ENCODE measurements around the gene PAK6. TPM values are rescaled to one million over a fixed set of nuclear protein-coding genes. Genes with fewer than 3 reads are reported as not detected.

The PAK6 gene
- total and polyA plus RNA-seq, 4 donors, result 0.05 to 0.17 (median 0.10) TPM

DNA sequence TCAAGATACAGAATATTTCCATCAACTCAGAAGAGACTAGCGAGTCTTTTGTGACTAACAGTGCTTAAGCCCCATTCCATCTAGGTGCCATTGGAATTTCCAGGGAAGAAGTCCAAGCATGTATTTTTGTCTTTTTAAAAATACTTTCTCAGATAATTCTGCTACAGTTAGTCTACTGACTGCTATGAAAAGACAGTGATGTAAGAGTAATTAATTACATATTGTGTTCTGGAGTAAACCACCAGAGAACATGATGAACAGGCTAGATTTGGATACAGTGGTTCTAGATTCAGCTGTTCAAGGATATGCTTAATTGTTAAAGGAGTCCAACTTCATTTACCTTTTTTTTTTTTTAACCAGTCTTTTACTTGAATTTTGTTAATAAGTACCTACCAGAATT lies 34.8 kb upstream of the PAK6 start:
- Histone ChIP-seq H3K9me3 (ENCODE audit: control insufficient read depth in 4 of 4, low read length in 3 of 4) (no peaks in the 10 kb centered on the region), H3K4me3 (ENCODE audit: low read depth in 1 of 3, low read length in 3 of 3) (no peak overlapping the region), H3K27me3 (ENCODE audit: control insufficient read depth in 4 of 4, insufficient read depth in 4 of 4, low read length in 3 of 4) (no peaks in the 10 kb centered on the region), H3K4me1 (ENCODE audit: control insufficient read depth in 4 of 4, insufficient read depth in 4 of 4, low read length in 3 of 4) (no peaks in the 10 kb centered on the region), H3K36me3 (ENCODE audit: control insufficient read depth in 4 of 4, insufficient read depth in 3 of 4, low read depth in 1 of 4, low read length in 3 of 4) (no peaks in the 10 kb centered on the region), H3K9ac (ENCODE audit: low read depth in 1 of 2, low read length in 2 of 2) (no peak overlapping the region), H3K27ac (ENCODE audit: low read depth in 1 of 2, low read length in 2 of 2) (no peak overlapping the region)
- TF ChIP-seq JUND (IDR thresholded peaks at IDR 0.05) (no peak), HNF4G (IDR thresholded peaks at IDR 0.05) (no peak), RXRA (IDR thresholded peaks at IDR 0.05) (no peak), FOXA2 (IDR thresholded peaks at IDR 0.05) (no peak), EGR1 (IDR thresholded peaks at IDR 0.05; ENCODE audit: low read depth in 2 of 2) (no peak), SP1 (IDR thresholded peaks at IDR 0.05) (no peak), FOXA1 (IDR thresholded peaks at IDR 0.05) (no peak)
- TF ChIP-seq, protein P1, sequence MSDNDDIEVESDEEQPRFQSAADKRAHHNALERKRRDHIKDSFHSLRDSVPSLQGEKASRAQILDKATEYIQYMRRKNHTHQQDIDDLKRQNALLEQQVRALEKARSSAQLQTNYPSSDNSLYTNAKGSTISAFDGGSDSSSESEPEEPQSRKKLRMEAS (IDR thresholded peaks at IDR 0.05), result no peak
- DNase-seq (ENCODE audit: low spot score), result no peak
- whole genome bisulfite sequencing, result 96% methylated on average over 1 of the region's 1 CpG

DNA sequence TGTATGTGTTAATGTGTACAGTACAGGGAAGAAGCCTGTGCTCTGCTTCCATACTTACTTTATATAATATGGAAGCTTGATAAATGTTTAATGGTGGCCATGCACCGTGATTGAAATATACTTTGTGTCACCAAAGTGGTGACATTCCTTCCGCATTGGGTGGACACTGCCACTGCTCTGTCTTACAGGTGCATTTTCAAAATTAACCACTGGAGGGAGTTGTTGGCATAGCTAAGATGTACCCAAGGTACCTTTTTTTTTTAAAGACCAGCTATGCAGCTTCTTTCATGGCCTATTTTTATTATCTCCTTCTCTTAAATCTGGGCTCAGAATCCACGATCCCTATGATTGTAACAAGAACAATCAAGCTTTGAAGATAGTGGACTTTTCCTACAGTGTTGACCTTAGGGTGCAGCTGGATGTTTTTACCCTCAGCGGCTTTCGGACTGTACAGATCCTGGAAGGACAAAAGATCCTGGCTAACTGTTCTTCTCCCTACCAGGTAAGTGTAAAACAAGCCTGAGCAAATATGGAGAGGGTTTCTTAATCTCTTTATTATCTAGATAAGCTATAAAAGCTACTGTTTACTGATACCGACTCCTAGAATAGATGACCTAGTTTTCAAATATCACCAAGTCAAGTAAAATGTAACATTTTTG lies 21.6 kb upstream of the PAK6 start:
- Histone ChIP-seq H3K27me3 (ENCODE audit: control insufficient read depth in 4 of 4, insufficient read depth in 4 of 4, low read length in 3 of 4) (no peaks in the 10 kb centered on the region), H3K36me3 (ENCODE audit: control insufficient read depth in 4 of 4, insufficient read depth in 3 of 4, low read depth in 1 of 4, low read length in 3 of 4) (no peaks in the 10 kb centered on the region), H3K9me3 (ENCODE audit: control insufficient read depth in 4 of 4, low read length in 3 of 4) (no peaks in the 10 kb centered on the region), H3K9ac (ENCODE audit: low read depth in 1 of 2, low read length in 2 of 2) (no peak overlapping the region), H3K4me3 (ENCODE audit: low read depth in 1 of 3, low read length in 3 of 3) (no peak overlapping the region), H3K27ac (ENCODE audit: low read depth in 1 of 2, low read length in 2 of 2) (no peak overlapping the region), H3K4me1 (ENCODE audit: control insufficient read depth in 4 of 4, insufficient read depth in 4 of 4, low read length in 3 of 4) (peaks cover 0 to 2% (median 0%) of the 10 kb centered on the region in 4 donors)
- DNase-seq (ENCODE audit: low spot score), result no peak
- peak; percentile 96 to 97 for TF ChIP-seq RAD21 (IDR thresholded peaks at IDR 0.05)
- TF ChIP-seq HNF4G (IDR thresholded peaks at IDR 0.05), result no peak
- peak in 1 of 2 donors; percentile 21 for TF ChIP-seq RXRA (IDR thresholded peaks at IDR 0.05)
- TF ChIP-seq, protein P2, sequence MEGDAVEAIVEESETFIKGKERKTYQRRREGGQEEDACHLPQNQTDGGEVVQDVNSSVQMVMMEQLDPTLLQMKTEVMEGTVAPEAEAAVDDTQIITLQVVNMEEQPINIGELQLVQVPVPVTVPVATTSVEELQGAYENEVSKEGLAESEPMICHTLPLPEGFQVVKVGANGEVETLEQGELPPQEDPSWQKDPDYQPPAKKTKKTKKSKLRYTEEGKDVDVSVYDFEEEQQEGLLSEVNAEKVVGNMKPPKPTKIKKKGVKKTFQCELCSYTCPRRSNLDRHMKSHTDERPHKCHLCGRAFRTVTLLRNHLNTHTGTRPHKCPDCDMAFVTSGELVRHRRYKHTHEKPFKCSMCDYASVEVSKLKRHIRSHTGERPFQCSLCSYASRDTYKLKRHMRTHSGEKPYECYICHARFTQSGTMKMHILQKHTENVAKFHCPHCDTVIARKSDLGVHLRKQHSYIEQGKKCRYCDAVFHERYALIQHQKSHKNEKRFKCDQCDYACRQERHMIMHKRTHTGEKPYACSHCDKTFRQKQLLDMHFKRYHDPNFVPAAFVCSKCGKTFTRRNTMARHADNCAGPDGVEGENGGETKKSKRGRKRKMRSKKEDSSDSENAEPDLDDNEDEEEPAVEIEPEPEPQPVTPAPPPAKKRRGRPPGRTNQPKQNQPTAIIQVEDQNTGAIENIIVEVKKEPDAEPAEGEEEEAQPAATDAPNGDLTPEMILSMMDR (IDR thresholded peaks at IDR 0.05; ENCODE audit: low read depth, low read length, missing input control), result peak; percentile 93
- 55% methylated on average over 6 of the region's 6 CpGs for WGBS

DNA sequence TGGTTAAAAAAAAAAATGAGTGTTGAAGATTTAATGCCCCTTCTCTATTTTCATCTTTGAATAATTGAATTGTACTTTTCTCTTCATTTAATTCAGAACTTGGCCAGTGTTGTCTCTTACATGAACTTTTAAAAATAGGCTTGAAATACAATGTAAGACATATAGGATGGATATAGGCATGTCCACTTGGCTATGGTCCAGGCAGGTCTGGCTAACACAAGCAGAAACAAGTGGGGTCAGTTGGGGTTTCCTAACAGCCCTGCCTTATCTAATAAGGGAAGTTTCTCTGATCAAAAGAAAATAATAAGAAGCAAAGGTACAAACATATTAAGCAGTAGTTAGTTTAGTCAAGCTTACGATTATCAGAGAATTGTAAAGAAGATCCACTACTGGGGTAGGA lies 19.1 kb upstream of the PAK6 start:
- Histone ChIP-seq H3K36me3 (ENCODE audit: control insufficient read depth in 4 of 4, insufficient read depth in 3 of 4, low read depth in 1 of 4, low read length in 3 of 4) (no peaks in the 10 kb centered on the region), H3K4me1 (ENCODE audit: control insufficient read depth in 4 of 4, insufficient read depth in 4 of 4, low read length in 3 of 4) (peaks cover 0 to 2% (median 0%) of the 10 kb centered on the region in 4 donors), H3K27me3 (ENCODE audit: control insufficient read depth in 4 of 4, insufficient read depth in 4 of 4, low read length in 3 of 4) (no peaks in the 10 kb centered on the region), H3K9ac (ENCODE audit: low read depth in 1 of 2, low read length in 2 of 2) (no peak overlapping the region), H3K9me3 (ENCODE audit: control insufficient read depth in 4 of 4, low read length in 3 of 4) (no peaks in the 10 kb centered on the region), H3K27ac (ENCODE audit: low read depth in 1 of 2, low read length in 2 of 2) (no peak overlapping the region), H3K4me3 (ENCODE audit: low read depth in 1 of 3, low read length in 3 of 3) (no peak overlapping the region)
- TF ChIP-seq YY1 (IDR thresholded peaks at IDR 0.05) (no peak), SP1 (IDR thresholded peaks at IDR 0.05) (no peak), HNF4G (IDR thresholded peaks at IDR 0.05) (no peak), RXRA (IDR thresholded peaks at IDR 0.05) (no peak), RAD21 (IDR thresholded peaks at IDR 0.05) (no peak), TAF1 (conservative IDR thresholded peaks at IDR 0.05) (no peak), EGR1 (IDR thresholded peaks at IDR 0.05; ENCODE audit: low read depth in 2 of 2) (no peak), GABPA (IDR thresholded peaks at IDR 0.05 in 1 of 2, conservative IDR thresholded peaks at IDR 0.05 in 1 of 2) (no peak), HNF4A (conservative IDR thresholded peaks at IDR 0.05) (no peak), NR2F2 (IDR thresholded peaks at IDR 0.05) (no peak)
- TF ChIP-seq, protein P3, sequence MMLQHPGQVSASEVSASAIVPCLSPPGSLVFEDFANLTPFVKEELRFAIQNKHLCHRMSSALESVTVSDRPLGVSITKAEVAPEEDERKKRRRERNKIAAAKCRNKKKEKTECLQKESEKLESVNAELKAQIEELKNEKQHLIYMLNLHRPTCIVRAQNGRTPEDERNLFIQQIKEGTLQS (IDR thresholded peaks at IDR 0.05), result no peak
- TF ChIP-seq, protein P4, sequence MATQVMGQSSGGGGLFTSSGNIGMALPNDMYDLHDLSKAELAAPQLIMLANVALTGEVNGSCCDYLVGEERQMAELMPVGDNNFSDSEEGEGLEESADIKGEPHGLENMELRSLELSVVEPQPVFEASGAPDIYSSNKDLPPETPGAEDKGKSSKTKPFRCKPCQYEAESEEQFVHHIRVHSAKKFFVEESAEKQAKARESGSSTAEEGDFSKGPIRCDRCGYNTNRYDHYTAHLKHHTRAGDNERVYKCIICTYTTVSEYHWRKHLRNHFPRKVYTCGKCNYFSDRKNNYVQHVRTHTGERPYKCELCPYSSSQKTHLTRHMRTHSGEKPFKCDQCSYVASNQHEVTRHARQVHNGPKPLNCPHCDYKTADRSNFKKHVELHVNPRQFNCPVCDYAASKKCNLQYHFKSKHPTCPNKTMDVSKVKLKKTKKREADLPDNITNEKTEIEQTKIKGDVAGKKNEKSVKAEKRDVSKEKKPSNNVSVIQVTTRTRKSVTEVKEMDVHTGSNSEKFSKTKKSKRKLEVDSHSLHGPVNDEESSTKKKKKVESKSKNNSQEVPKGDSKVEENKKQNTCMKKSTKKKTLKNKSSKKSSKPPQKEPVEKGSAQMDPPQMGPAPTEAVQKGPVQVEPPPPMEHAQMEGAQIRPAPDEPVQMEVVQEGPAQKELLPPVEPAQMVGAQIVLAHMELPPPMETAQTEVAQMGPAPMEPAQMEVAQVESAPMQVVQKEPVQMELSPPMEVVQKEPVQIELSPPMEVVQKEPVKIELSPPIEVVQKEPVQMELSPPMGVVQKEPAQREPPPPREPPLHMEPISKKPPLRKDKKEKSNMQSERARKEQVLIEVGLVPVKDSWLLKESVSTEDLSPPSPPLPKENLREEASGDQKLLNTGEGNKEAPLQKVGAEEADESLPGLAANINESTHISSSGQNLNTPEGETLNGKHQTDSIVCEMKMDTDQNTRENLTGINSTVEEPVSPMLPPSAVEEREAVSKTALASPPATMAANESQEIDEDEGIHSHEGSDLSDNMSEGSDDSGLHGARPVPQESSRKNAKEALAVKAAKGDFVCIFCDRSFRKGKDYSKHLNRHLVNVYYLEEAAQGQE (IDR thresholded peaks at IDR 0.05), result no peak
- TF ChIP-seq, protein P1 (IDR thresholded peaks at IDR 0.05), result no peak
- TF ChIP-seq, protein P2 (IDR thresholded peaks at IDR 0.05; ENCODE audit: low read depth, low read length, missing input control), result no peak
- WGBS, result 90% methylated on average over 1 of the region's 1 CpG
- no peak for DNase-seq (ENCODE audit: low spot score)

All from liver (tissue), 9 donors.